GM23248 (cell line): Measurements from ENCODE around the gene DPP8.

ENCODE experiments used
- EZH2 ChIP-seq: fragments of 200-600 bp; sonication (generic); IDR thresholded peaks from 2 replicates; pipeline ENCODE4 v1.6.1; 2018; ENCODE audit warnings: antibody characterized with exemption, mild to moderate bottlenecking; ENCODE audit not compliant: insufficient read depth, poor library complexity, severe bottlenecking
- EZH2phosphoT487 ChIP-seq: fragments of 200-600 bp; sonication (generic); IDR thresholded peaks from 2 replicates; pipeline ENCODE4 v1.6.1; 2018; ENCODE audit warnings: antibody characterized with exemption, moderate library complexity, mild to moderate bottlenecking, low read depth; ENCODE audit not compliant: insufficient read depth

DNA sequence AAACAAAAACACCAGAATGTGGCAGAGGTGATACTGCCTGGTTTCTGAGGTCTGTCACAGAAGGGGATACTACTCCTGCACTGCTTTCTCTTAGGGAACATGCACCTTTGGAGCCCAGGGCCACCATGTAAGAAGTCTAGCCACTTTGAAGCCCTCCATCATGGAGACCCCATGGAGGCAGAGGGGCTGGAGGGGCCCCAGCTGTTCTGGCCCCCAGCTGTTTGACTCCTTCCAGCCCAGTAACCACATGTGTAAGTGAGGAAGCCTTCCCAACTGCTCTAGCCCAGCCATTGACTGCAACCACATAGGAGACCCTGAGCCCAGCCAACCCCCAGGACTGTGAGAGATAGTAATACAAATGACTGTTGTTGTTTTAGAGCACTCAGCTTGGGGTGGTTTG, 85.8 kb downstream of the DPP8 start:
- TF ChIP-seq EZH2 (no peak), EZH2phosphoT487 (no peak)
